IPS DF 19.7 (cell line): ENCODE measurements around the gene DROSHA.

Experiments used
- DNase-seq: peaks from one replicate; pipeline ENCODE4 v3.0.0-alpha.2; 2013; ENCODE audit warnings: low read depth, low spot score

DROSHA gene

DNA sequence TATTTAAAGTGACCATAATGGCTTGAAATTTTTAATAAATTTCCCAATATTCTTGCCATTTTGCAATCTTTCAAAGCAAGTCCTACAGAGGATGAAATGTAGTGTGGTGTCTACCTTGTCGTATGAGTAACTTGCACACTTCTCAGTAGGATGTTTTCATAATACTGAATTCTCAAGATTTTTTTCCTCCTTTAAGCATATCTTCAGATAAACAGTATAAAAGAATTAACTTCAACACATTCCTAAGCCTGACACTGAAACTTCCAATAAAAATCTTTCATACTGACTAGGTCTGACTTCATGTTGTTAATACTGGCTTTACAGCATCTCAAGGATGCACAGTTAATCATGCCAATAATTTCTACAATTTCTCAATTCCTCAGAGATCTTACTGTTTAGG is 62.0 kb downstream of the DROSHA start:
- DNase-seq: no peak

DNA sequence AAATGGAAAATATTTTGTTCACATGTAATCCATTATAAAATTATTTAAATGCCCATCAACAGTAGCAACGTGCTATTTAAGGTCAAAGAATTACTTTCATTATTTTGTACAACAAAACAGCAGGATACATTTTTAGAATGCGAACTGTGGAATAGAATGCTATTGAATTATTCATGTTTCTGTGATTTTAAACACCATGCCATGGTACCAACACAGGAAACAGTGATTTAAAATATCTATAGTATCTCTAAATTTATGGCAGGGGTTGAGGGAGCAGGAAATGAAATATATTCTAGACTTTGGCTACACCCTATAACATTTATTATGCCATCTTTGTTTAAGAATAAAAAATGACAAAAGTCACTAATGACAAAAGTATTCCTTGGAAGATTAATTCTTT is 62.4 kb downstream of the DROSHA start:
- DNase-seq: no peak

DNA sequence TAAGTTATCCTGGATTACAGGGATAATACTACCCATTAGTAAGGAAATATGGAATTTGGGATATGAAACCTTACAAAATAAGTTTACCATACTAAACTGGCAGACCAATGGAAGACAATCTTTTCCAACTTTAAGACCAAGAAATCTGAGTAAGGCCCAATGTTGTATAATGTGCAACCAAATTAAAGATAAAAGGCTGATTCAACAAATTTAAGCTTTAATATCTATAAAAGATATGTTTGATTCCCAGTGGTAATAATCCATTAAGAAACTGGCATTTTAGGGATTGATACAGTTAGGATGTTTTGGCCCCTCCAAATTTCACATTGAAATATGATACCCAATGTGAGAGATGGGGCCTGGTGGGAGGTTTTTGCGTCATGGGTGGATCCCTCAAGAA is 66.6 kb downstream of the DROSHA start:
- no peak for DNase-seq

DNA sequence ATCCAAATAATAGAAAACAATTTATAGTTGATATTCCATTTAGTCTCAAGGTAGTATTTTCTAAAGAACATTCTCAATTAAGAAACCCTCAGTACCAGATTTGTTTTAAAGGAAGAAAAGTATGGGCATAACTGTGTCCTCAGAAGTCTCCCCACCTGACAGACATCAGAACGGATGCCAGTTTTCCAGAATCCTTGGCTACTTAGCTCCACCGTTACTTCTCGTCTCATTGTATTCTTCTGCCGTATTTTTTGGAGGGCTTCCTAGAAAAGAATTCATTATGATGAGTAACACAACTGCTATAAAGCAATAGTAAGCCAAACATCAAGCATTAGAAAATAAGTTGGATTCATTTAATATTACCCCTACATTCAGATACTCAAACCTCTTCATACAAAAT is 67.8 kb downstream of the DROSHA start:
- DNase-seq: no peak

DNA sequence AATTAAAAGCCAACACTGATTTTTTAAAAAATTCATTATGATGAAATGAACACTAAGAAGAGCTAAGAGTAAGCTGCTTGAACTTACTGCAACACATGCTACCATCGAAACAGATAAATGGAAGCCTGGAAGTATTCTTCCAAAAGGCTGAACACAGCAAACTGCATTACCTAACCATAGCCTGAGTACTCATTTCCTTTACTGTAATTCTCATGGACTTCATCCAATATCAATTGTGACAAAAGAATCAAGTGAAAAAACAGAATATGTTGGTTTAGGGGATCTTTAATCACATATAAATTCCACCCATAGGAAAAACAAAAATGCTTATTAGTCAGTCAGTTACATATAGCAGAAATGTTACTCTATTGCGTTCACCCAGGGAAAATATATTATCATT is 68.5 kb downstream of the DROSHA start:
- no peak for DNase-seq

GRCh38 chr5:31459594-31459993 is 72.3 kb downstream of the DROSHA start:
- DNase-seq: no peak

DNA sequence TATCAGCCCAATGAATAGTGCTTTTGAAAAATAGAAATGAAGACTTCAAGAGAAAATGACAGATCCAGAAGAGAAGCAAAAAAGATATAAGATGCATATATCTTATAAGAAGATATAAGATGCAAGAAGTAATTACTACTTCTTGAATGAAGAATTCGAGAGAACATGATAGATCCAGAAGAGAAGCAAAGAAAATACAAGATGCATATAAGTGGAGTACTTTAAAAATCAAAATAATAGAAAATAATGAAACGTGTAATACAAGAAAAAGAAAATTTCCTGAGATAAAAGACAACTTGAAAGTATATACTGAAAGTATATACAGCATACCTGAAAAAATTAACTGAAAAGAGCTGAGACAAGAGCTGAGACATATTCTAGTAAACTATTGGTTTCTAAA is 76.7 kb downstream of the DROSHA start:
- DNase-seq: no peak

GRCh38 chr5:31453522-31453921 is 78.4 kb downstream of the DROSHA start:
- peak; percentile 74 for DNase-seq

DNA sequence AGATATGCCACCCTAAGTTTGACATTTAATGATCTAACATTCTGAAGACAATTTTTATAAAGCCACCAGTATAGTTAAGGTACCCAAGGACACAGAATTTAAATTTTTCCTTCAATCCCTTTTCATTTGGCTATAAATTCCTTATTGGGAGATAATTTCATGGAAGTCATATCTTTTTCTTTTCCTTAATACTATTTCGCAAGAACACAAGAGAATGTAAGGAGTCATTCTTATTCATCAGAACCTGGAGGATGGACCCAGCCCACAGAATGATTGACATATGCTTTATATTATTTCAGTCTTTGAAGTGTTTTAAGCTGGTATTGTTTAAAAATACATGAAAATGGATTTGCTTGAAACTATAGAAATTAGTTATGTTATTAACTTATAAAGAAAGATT is 79.6 kb downstream of the DROSHA start:
- DNase-seq: no peak

DNA sequence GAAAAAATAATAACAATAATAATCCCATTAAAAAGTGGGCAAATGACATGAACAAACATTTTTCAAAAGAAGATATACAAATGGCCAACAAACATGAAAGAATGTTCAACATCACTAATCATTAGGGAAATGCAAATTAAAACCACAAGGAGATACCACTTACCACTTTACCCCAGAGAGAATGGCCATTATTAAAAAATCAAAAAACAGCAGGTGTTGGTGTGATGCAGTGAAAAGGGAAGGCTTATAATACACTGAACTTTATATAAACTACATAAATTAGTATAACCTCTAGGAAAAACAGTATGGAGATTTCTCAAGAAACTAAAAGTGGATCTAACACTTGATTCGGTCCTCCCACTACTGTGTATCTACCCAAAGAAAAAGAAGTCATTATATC is 81.9 kb downstream of the DROSHA start:
- no peak for DNase-seq

GRCh38 chr5:31449174-31449573 is 82.7 kb downstream of the DROSHA start:
- no peak for DNase-seq

GRCh38 chr5:31445041-31445600 is 86.8 kb downstream of the DROSHA start:
- DNase-seq: no peak

- DNase-seq: no peak
Measured at GRCh38 chr5:31443572-31443971, 88.3 kb downstream of the DROSHA start.

DNA sequence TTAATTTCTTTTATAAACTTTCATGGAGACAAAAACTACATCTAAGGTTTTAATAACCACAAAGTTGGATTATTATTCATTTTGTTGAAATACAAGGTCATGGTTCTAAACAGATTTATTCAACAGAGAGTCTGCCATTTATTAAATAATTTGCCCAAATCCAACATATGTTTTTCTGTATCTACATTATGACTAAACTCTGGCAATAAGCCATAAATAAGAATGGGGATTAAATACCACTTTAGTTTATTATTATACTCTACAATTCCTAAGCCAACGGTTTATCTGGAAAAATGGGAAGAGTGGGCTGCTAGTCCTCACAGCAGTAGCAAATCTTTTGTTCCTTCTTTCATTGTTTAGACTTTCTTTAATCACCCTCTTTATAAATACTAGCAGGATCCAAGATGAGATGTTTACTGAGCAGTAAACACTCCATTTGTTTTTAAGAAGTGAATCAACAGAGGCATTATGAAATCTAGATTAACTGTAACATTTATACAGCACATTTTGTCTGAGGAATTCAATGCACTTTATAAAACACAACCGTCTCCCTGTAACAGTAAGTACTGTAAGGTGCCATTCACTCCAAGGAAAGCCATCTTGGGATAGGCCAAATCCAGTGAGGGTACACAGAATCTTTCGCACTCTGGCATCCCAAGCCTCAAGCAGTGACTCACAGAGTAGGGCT is 89.7 kb downstream of the DROSHA start:
- DNase-seq: no peak

DNA sequence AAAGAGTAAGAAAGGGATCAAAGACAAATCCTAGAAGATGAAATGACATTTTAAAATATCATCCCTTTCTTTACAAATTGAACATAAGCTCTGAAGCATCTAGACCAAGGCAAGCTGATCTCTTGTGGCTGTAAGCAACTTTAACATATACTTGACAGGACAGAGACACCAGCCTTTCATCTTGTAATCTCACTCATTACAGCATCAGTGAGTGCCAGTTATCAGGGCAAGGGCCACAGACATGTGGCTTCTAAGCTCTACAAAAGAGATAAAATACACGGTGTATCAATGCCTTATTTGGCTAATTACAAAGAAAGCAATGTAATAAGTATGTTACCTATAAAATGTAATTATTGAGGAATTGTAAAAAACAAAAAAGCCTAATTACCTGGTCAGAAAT is 95.0 kb downstream of the DROSHA start:
- no peak for DNase-seq

GRCh38 chr5:31435730-31436129 is 96.2 kb downstream of the DROSHA start:
- DNase-seq: no peak

DNA sequence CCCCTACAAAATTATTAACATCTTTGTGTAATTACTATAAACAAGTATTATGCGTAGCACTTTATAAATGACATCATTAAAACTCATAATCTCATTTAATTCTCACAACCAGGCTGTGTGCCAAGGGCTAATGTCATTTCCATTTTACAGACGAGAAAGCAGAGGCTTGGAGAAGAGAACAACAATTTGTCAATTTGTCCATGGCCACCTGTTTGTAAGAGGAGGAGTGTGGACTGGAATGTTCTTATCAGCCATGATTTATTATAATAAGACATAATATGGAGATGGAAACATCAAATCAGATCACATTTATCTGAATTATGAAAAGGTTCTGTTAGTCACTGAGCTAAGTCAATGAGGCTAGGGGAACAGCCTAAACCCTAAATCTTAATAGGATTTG is 97.0 kb downstream of the DROSHA start:
- DNase-seq: no peak

DNA sequence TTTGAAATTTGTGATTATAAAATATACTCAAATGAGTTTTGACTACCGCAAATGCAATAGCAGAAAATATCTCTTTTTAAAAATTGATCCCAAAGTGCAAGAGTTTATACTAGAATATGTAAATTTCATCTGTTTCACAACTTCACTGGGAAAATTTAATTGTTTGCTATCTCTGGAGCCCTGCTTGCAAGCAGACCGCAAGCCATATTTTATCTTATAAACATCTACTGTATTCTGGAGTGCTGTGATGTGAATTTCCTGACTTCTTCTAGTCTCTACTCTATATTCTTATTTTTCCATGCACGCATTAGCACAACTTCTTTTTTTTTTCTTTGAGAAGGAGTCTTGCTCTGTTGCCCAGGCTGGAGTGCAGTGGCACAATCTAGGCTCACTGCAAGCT is 98.7 kb downstream of the DROSHA start:
- no peak for DNase-seq

DNA sequence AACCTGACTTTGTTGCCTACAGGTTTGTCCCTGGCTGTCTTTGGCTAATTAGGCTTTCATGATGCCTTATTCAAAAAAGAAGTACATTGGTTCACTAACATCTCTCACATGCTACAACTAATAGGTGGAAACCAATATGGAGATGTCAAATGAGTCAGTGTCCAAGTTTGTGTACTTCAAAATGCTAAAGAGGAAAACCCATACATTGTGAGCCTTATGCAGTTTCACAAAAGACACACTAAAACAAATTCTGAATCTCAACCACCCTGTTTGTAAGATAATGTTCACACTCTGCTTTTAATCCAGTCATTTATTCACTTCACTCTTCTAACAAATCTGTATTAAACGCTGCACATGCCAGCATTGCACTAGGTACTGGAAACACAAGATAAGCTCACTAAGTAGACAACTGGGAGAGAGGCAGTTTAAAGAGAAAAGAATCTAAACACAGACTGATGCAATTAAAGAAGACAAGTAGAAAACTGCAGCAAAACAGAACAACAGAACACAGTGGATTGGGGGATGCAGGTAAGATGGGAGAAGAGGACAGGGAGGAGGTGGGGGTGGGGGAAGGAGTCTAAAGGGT is 104.1 kb downstream of the DROSHA start:
- no peak for DNase-seq

GRCh38 chr5:31427013-31427723 is 104.7 kb downstream of the DROSHA start:
- no peak for DNase-seq

DNA sequence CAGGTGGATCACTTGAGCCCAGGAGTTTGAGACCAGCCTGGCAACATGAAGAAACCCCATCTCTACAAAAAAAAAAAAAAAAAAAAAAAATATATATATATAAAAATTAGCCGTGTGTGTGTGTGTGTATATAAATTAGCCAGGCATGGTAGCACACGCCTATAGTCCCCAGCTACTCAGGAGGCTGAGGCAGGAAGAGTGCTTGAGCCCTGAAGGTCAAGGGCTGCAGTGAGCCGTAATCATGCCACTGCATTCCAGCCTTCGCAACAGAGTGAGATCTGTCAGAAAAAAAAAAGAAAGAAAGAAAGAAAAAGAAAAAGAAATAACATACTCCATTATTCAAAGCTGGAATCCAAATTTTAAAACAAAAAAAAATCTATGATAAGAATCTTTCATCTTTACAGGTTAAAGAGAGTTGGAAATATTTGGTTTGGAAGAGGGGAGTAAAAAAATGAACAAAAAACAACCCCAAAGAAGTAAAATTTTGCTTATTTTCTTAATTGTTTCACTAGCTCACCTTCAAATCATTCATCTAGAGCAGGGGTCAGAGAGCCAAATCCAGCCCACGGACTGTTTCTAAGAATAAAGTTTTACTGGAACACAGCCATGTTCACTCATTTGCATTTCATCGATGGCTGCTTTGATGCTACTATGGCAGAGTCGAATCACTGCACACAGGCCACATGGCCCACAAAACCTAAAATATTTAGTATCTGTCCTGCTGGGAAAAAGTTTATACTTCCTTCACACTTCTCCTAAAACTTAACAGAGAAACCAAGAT is 109.9 kb downstream of the DROSHA start:
- no peak for DNase-seq

DNA sequence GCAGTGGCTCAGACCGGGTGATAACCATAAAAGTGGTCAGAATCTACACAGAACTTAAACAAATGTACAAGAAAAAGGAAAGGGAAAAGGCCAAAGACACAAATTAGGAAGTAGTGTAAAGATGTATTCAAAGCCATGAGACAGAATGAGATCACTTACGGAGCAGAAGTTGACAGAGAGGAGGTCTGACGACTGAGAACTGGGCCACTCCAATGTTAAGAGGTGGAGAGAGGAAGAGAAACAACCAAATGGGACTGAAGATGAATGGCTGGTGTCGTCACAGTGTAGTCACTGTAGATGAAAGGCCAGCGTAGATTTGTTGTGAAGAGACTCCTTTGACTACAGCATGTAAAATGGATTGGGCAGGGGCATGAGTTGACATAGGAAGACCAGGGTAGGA is 114.4 kb downstream of the DROSHA start:
- no peak for DNase-seq
